Measurements from ENCODE around the gene FOXP1.

- no peak for TF ChIP-seq EZH2 (IDR thresholded peaks at IDR 0.05; ENCODE audit: low read length, missing control alignments)
- TF ChIP-seq CTCF (conservative IDR thresholded peaks at IDR 0.05 in 1 of 2, IDR thresholded peaks at IDR 0.05 in 1 of 2; ENCODE audit: low read depth in 1 of 2, low read length in 2 of 2) = no peak
These were observed 91.0 kb downstream of the FOXP1 start for GRCh38 chr3:71492566-71492965.

Data from fibroblast of lung (primary cell).